Activated CD4-positive, CD25-positive, alpha-beta regulatory T cell treated with anti-CD3 and anti-CD28 coated beads, Interleukin-2, amount 50 U/mL, for 72 hours (primary cell): ENCODE results near the gene SP9.

Experiments used
- DNase-seq: peaks from one replicate; pipeline ENCODE4 v3.0.0; 2021

Gene SP9

GRCh38 chr2:174334781-174335251 lies at the start of gene SP9:
TSS of gene SP9 (plus strand) at chr2:174334954. CDS start at chr2:174335093, 139 bp downstream.
- DNase-seq = no peak

- no peak for DNase-seq
These were observed 48.6 kb upstream of the SP9 start for GRCh38 chr2:174286172-174286571.

GRCh38 chr2:174292908-174293307 lies 41.8 kb upstream of the SP9 start:
- DNase-seq = no peak

- DNase-seq = no peak
These were observed 34.6 kb upstream of the SP9 start for GRCh38 chr2:174300114-174300513.

GRCh38 chr2:174312581-174313234 lies 22.0 kb upstream of the SP9 start:
- DNase-seq = no peak

GRCh38 chr2:174322149-174322548 lies 12.6 kb upstream of the SP9 start:
- no peak for DNase-seq

- no peak for DNase-seq
These were observed 12.0 kb upstream of the SP9 start for GRCh38 chr2:174322746-174323145.

GRCh38 chr2:174324530-174324929 lies 10.2 kb upstream of the SP9 start:
- DNase-seq = no peak

- no peak for DNase-seq
These were observed 9.2 kb upstream of the SP9 start for GRCh38 chr2:174325373-174326160.

- no peak for DNase-seq
These were observed 8.4 kb upstream of the SP9 start for GRCh38 chr2:174326161-174327020.

GRCh38 chr2:174327021-174327840 lies 7.5 kb upstream of the SP9 start:
- DNase-seq = no peak

GRCh38 chr2:174327841-174328113 lies 7.0 kb upstream of the SP9 start:
- DNase-seq = no peak

GRCh38 chr2:174328114-174328960 lies 6.4 kb upstream of the SP9 start:
- no peak for DNase-seq

- no peak for DNase-seq
These were observed 5.6 kb upstream of the SP9 start for GRCh38 chr2:174328961-174329715.

- DNase-seq = no peak
These were observed 3.7 kb upstream of the SP9 start for GRCh38 chr2:174330945-174331594.

- DNase-seq = no peak
These were observed 3.0 kb upstream of the SP9 start for GRCh38 chr2:174331595-174332216.

GRCh38 chr2:174332217-174332963 lies 2.4 kb upstream of the SP9 start:
- DNase-seq = no peak

- no peak for DNase-seq
These were observed 1.8 kb upstream of the SP9 start for GRCh38 chr2:174333017-174333371.
